Effector memory CD4-positive, alpha-beta T cell (primary cell): ENCODE results near the gene LCE5A.

Experiments used
- DNase-seq, 3 donors: peaks; one replicate each; pipeline ENCODE4 v3.0.0-alpha.2; 2020
- H3K27ac ChIP-seq: 2 replicates; pipeline ENCODE4 v1.7.0; 2013; ENCODE audit warnings: mild to moderate bottlenecking, low read length, moderate library complexity; ENCODE audit not compliant: insufficient read depth, poor library complexity, severe bottlenecking
- H3K27me3 ChIP-seq: replicated peaks from 2 replicates; pipeline ENCODE4 v1.7.0; 2013; ENCODE audit warnings: mild to moderate bottlenecking, low read length; ENCODE audit not compliant: insufficient read depth, control insufficient read depth, poor library complexity, severe bottlenecking
- H3K36me3 ChIP-seq: 2 replicates; pipeline ENCODE4 v1.7.0; 2013; ENCODE audit warnings: mild to moderate bottlenecking, low read length, moderate library complexity; ENCODE audit not compliant: control insufficient read depth, insufficient read depth
- H3K4me1 ChIP-seq: 2 replicates; pipeline ENCODE4 v1.7.0; 2013; ENCODE audit warnings: low read length, mild to moderate bottlenecking; ENCODE audit not compliant: control insufficient read depth, insufficient read depth, poor library complexity, severe bottlenecking
- H3K4me3 ChIP-seq: 2 replicates; pipeline ENCODE4 v1.7.0; 2013; ENCODE audit warnings: low read length, low read depth, mild to moderate bottlenecking; ENCODE audit not compliant: insufficient read depth, poor library complexity, severe bottlenecking
- H3K9me3 ChIP-seq: 2 replicates; pipeline ENCODE4 v1.7.0; 2013; ENCODE audit warnings: mild to moderate bottlenecking, low read length, moderate library complexity; ENCODE audit not compliant: control insufficient read depth
- total RNA-seq, 3 donors: gene quantifications; one replicate each; lab custom pipeline; 2026; lab: John Stamatoyannopoulos, UW

Gene LCE5A, protein sequence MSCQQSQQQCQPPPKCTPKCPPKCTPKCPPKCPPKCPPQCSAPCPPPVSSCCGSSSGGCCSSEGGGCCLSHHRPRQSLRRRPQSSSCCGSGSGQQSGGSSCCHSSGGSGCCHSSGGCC
- total RNA-seq = 0 reads per million in 3 donors

DNA sequence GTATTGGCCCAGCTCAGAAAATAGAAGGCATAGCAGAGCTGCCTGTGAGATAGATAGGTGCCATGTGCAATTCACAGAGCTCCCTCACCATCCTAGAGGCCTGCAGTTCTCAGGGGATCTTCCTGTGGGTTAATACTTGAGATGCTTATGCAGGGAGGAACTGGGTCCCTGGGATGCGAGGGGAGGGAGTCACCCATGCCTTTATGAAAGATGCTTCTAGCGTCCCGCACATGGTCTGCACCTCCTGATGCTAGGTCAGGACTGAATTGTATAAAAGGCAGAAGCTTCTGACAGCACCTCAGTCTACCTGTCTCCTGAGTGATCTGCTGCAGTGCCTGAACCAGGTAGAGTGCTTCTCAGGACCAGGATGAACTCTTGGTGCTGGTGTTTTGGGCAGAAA is at the start of gene LCE5A:
TSS of gene LCE5A (plus strand) at position 301 of the 400 bp plus-strand sequence. CDS start 732 bp downstream, outside the sequence.
- no peak within 1 kb of the TSS for H3K4me3 ChIP-seq
- no peaks in the 10 kb centered on the region for H3K36me3 ChIP-seq
- peaks cover 18% of the 10 kb centered on the region for H3K27me3 ChIP-seq
- no peaks in the 10 kb centered on the region for H3K9me3 ChIP-seq
- DNase-seq = no peak
- H3K4me1 ChIP-seq = peaks cover 2% of the 10 kb centered on the region
- no peak within 1 kb of the TSS for H3K27ac ChIP-seq

DNA sequence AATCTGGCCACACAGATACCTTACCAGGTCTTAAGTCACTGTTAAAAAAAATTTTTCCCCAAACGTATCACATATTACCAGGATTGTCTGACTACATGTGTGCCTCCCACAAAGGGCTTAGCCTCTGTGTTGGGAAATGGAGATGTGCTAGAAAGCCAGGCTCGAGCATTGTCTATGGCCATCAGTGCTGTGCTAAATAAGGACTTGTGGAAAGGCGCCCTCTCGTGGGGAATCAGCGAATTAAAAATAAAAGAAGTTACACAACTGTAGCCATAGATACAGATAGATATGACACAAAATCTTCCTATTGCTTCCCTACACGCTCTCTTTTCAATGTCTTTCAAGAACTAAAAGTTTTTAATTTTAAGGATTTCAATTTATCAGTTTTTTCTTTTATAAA is 49.1 kb upstream of the LCE5A start:
- H3K27ac ChIP-seq = no peak overlapping the region
- no peaks in the 10 kb centered on the region for H3K36me3 ChIP-seq
- H3K27me3 ChIP-seq = no peaks in the 10 kb centered on the region
- H3K4me1 ChIP-seq = no peaks in the 10 kb centered on the region
- H3K9me3 ChIP-seq = no peaks in the 10 kb centered on the region
- peak; percentile 18 to 55 (median 33) for DNase-seq
- H3K4me3 ChIP-seq = no peak overlapping the region

DNA sequence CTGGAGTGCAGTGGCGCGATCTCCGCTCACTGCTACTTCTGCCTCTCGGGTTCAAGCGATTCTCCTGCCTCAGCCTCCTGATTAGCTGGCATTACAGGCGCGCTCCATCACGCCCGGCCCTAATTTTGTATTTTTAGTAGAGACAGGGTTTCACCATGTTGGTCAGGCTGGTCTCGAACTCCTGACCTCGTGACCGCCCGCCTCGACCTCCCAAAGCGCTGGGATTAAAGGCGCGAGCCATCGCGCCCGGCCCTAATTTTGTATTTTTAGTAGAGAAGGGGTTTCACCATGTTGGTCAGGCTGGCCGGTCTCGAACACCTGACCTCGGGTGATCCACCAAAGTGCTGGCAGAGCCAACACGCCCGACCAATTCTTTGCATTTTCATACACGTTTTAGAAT is 48.0 kb upstream of the LCE5A start:
- Histone ChIP-seq H3K36me3 (no peaks in the 10 kb centered on the region), H3K27me3 (no peaks in the 10 kb centered on the region), H3K27ac (no peak overlapping the region), H3K4me3 (no peak overlapping the region), H3K4me1 (no peaks in the 10 kb centered on the region), H3K9me3 (no peaks in the 10 kb centered on the region)
- no peak for DNase-seq

DNA sequence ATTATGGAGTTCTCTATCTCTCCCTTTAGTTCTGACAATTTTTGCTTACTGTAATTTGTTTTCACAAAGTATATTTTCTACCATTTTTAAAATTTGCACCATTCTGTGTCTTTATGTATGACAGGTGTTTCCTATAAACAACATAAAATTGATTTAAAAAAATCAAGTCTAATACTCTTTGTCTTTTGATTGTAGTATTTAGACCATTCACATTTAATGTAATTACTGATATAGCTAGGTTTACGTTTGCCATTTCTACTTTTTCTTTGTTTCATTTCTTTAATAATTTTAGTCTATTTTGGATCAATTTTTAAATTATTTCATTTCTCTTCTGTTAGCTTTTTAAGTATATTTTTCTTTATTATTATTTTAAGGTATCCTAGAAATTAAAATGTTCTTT is 44.4 kb upstream of the LCE5A start:
- H3K4me1 ChIP-seq = no peaks in the 10 kb centered on the region
- peaks cover 3% of the 10 kb centered on the region for H3K27me3 ChIP-seq
- DNase-seq = no peak
- no peak overlapping the region for H3K4me3 ChIP-seq
- no peak overlapping the region for H3K27ac ChIP-seq
- H3K36me3 ChIP-seq = no peaks in the 10 kb centered on the region
- no peaks in the 10 kb centered on the region for H3K9me3 ChIP-seq

DNA sequence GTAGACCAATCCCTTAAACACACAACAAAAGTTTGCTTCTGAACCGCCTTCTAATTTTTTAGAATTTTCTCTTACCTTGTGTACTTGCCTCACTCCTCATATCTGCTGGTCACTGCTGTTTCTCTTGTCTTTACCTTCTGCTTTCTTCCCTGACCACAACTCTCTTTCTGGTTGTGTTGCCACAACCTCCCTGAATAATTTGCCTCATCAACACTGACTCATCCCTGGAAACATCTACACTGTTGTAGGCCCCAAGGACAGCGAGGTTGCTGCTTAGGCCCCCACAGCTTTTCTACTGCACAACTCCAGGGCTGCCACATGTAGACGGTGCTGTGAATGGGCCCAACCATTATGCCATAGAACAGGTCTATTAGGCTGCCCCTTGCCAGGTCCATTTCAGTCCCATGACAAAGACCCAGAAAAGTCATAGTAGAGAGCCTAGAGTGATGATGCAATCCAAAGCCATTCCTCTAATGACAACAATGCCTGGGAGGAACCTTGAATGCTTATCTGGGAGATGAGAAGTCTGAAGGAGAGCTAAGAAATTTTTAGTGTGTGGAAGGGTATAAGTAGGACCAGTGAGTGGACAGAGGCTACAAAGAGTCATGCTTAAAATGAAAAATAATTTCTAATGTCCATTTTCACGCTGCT is 36.6 kb upstream of the LCE5A start:
- no peaks in the 10 kb centered on the region for H3K4me1 ChIP-seq
- peaks cover 10% of the 10 kb centered on the region for H3K9me3 ChIP-seq
- H3K36me3 ChIP-seq = no peaks in the 10 kb centered on the region
- peaks cover 3% of the 10 kb centered on the region for H3K27me3 ChIP-seq
- no peak overlapping the region for H3K27ac ChIP-seq
- DNase-seq = no peak
- H3K4me3 ChIP-seq = no peak overlapping the region

DNA sequence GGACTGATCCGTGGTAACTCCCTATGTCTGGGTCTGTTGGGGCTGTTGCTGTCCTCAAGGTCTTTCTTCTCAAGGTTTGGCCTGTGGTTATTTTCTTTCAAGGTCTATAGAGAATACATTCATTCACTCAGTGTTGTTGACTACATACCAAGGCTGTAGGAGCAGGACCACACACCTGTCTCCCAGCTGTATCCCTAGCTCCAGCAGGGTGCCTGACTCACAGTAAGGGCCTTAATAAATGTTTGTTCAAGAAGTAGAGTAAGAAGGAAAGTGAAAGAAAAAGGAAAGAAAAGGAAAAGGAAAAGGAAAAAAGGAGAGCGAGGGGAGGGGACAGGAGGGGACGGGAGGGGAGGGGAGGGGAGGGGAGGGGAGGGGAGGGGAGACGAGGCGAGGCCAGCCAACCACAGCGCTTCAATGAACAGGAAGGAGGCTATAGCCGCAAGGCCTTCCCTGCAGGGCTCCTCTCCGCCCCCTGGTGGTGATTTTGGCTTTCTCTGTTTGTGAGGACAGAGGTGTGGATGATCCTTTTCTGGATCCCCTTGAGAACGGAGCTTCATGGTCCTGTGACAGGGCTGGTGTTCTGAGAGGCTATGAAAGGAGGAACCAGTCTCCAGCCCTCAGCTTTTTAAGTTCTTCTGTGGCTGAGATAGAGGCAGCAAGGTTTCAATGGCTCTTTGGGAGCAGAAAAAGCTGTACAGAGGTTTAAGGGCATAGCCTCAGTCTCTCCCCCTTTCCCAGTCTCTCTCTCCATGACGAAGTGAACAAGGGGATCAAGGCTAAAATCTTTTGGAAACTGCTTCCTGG is 30.6 kb upstream of the LCE5A start:
- Histone ChIP-seq H3K27me3 (no peaks in the 10 kb centered on the region), H3K27ac (no peak overlapping the region)
- DNase-seq = peak; percentile 34 to 66 (median 56)

DNA sequence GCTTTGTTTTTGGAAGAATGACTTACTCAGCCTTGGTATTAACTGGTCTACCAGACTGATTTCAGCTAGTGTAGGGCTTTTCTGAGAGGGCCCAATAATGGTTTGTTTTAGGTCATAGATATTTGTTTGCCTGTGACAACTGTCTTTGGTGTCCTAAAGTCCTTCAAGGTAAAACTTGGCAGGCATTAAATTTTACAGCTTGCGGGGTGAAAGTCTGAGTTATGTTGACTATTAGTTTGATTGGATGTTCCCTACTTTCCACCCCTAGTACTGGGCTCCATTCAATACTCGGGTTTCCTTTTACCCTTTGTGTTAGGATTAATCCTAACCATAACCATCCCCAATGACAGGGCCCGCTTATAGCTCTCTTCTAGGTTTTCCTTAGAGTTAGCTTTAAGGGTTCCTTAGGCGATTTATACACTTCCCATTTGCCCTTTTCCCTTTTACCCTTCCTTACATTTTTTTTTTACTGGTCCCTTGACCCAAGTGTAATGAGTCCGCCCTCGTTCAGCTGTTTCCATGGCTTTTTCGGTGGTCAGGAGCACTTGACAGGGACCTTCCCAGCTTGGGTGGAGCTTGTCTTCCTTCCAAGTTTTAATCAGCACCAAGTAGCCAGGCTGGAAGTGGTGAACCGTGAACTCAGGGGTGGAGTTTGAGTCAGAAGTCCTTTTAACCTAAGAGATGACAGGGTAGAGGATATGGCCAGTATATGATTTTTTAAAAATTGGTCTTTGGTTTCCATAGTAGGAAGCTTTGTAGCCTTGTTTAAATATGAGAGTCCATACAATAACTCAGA is 28.5 kb upstream of the LCE5A start:
- no peak overlapping the region for H3K27ac ChIP-seq
- no peak overlapping the region for H3K4me3 ChIP-seq
- DNase-seq = no peak
- no peaks in the 10 kb centered on the region for H3K36me3 ChIP-seq
- H3K27me3 ChIP-seq = no peaks in the 10 kb centered on the region
- peaks cover 5% of the 10 kb centered on the region for H3K4me1 ChIP-seq
- peaks cover 3% of the 10 kb centered on the region for H3K9me3 ChIP-seq

More for the DNA sequence above, 30.6 kb upstream of the LCE5A start:
- Histone ChIP-seq H3K4me1 (peaks cover 5% of the 10 kb centered on the region), H3K4me3 (no peak overlapping the region), H3K9me3 (peaks cover 10% of the 10 kb centered on the region), H3K36me3 (no peaks in the 10 kb centered on the region)

DNA sequence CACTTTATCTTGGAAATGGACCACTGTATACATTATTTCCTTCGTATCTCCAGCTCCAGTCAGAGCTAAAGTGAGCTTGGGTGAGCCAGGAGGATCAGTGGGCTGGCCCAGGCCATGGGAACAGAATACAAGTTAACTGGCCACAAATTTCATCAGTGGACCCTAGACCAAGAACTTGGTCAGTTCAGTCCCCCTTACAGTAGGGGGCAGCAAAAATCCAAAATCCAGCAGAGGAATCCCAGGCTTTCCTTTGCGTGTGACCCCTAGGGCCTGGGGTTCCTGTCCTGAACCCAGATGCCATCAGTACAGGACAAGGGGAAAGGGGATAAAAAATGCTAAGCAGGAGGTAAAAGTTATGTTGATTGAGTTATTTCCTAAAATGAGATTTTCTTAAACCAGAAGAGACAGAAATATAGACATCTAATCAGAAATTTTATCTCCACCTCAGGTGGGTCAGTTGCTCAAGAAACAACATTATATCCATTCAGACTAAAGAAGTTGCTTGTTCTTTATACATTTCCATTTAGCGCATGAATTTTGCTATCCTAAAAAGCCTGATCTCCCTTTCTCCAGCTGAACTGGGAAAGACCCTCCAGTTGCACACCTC is 24.1 kb upstream of the LCE5A start:
- no peak overlapping the region for H3K4me3 ChIP-seq

DNA sequence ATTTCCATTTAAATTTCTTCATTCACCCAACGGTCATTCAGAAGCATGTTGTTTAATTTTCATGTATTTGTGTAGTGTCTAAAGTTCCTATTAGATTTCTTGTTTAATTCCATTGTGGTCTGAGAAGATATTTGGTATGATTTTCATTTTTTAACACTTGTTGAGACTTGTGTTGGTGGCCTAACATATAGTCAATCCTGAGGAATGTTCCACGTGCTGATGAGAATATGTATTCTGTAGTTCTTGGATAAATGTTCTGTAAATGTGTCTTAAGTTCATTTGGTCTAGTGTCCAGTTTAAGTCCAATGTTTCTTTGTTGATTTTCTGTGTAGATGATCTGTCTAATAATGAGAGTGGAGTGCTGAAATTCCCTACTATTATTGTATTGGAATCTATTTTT is 22.7 kb upstream of the LCE5A start:
- no peaks in the 10 kb centered on the region for H3K27me3 ChIP-seq
- no peaks in the 10 kb centered on the region for H3K4me1 ChIP-seq
- H3K27ac ChIP-seq = no peak overlapping the region
- no peak overlapping the region for H3K4me3 ChIP-seq
- no peaks in the 10 kb centered on the region for H3K9me3 ChIP-seq
- no peaks in the 10 kb centered on the region for H3K36me3 ChIP-seq
- DNase-seq = no peak

More for the DNA sequence above, 24.1 kb upstream of the LCE5A start:
- no peaks in the 10 kb centered on the region for H3K4me1 ChIP-seq
- DNase-seq = no peak
- H3K36me3 ChIP-seq = no peaks in the 10 kb centered on the region
- no peaks in the 10 kb centered on the region for H3K27me3 ChIP-seq
- H3K9me3 ChIP-seq = no peaks in the 10 kb centered on the region
- no peak overlapping the region for H3K27ac ChIP-seq
